Duodenal mucosa (tissue), 2 donors: ENCODE data around the gene FARP1.

ENCODE experiments used
- H3K27ac ChIP-seq: one replicate; pipeline ENCODE4 v1.7.0; 2013; ENCODE audit warnings: low read depth, low read length
- H3K27me3 ChIP-seq, 2 donors: one replicate each; pipeline ENCODE4 v1.7.0; 2013; ENCODE audit warnings: low read length in 2 of 2, control low read depth in 1 of 2; ENCODE audit not compliant: insufficient read depth in 2 of 2, control insufficient read depth in 1 of 2
- H3K36me3 ChIP-seq, 2 donors: one replicate each; pipeline ENCODE4 v1.7.0; 2013; ENCODE audit warnings: low read length in 2 of 2, control low read depth in 1 of 2; ENCODE audit not compliant: insufficient read depth in 2 of 2, control insufficient read depth in 1 of 2
- H3K4me1 ChIP-seq, 2 donors: one replicate each; pipeline ENCODE4 v1.7.0; 2013; ENCODE audit warnings: low read length in 2 of 2, control low read depth in 1 of 2; ENCODE audit not compliant: insufficient read depth in 2 of 2, control insufficient read depth in 1 of 2
- H3K4me3 ChIP-seq, 2 donors: one replicate each; pipeline ENCODE4 v1.7.0; 2013; ENCODE audit warnings: low read length in 2 of 2, low read depth in 1 of 2
- H3K9ac ChIP-seq, 2 donors: one replicate each; pipeline ENCODE4 v1.7.0; 2013; ENCODE audit warnings: low read length in 2 of 2, low read depth in 1 of 2
- H3K9me3 ChIP-seq, 2 donors: one replicate each; pipeline ENCODE4 v1.7.0; 2013; ENCODE audit warnings: low read length in 2 of 2, control low read depth in 1 of 2; ENCODE audit not compliant: control insufficient read depth in 1 of 2

FARP1 gene

GRCh38 chr13:98311200-98311548 is 168.3 kb downstream of the FARP1 start:
- Histone ChIP-seq H3K36me3 (no peaks in the 10 kb centered on the region), H3K9ac (peak overlapping the region in 1 of 2 donors; percentile 12), H3K27ac (peak overlapping the region; percentile 64), H3K9me3 (no peaks in the 10 kb centered on the region), H3K4me3 (peak overlapping the region; percentile 10 to 13), H3K4me1 (peaks cover 30 to 37% of the 10 kb centered on the region in 2 donors), H3K27me3 (no peaks in the 10 kb centered on the region)

DNA sequence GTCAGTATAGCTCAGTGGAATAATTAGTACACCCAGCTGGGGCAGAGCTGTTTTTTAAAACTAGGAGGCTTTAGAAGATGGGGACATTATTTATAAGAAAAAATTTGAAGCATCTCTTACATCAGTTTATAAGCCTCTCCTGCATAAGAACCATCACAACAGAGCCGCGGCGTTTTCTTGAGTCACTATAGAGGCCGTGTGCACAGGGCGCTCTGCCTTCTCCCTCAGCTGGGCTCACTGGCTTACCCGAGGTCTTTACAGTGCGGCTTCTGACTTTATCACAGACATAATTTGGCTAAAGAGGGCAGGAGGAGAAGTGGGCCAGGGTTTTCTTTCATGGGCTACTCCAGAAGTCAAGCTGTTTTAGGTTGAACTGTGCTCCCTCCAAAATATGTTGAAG is 169.7 kb downstream of the FARP1 start:
- no peaks in the 10 kb centered on the region for H3K9me3 ChIP-seq
- H3K27ac ChIP-seq: no peak overlapping the region
- H3K4me3 ChIP-seq: no peak overlapping the region
- H3K4me1 ChIP-seq: peaks cover 30 to 37% of the 10 kb centered on the region in 2 donors
- no peak overlapping the region for H3K9ac ChIP-seq
- no peaks in the 10 kb centered on the region for H3K27me3 ChIP-seq
- H3K36me3 ChIP-seq: no peaks in the 10 kb centered on the region

DNA sequence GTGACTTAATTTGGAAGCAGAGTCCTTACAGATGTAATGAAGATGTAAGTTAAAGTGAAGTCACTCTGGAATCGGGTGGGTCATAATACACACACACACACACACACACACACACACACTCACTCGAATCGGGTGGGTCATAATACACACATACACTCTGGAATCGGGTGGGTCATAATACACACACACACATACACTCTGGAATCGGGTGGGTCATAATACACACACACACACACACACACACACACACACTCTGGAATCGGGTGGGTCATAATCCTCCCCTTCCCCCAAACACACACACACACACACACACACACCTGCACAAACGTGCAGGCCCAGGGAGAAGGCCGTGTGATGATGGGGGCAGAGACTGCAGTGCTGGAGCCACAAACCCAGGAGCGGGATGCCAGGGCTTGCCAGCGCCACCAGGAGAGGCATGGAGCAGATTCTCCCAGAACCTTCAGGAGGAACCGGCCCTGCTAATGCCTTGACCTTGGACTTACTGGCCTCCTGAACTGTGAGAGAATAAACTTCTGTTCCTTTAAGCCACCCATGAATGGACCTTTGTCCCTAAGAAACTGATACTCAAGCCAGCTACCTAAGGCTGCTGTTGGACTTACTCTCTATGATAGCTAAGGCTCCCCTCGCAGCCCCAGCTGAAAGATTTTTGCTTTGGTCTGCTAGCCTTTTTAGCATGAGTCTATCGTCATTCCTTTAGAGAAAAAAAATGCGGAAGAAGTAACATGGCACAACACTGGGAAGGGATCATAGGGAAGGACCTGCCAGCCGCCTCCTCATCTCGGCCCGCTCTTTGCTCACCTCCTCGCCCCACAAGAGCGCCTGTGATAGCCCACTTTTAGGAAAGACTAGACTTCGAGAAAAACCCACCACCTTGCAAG is 170.4 kb downstream of the FARP1 start:
- Histone ChIP-seq H3K9ac (peak overlapping the region; percentile 5 to 26), H3K27ac (peak overlapping the region; percentile 8), H3K4me3 (peak overlapping the region; percentile 68 to 71), H3K36me3 (no peaks in the 10 kb centered on the region), H3K27me3 (no peaks in the 10 kb centered on the region), H3K9me3 (no peaks in the 10 kb centered on the region), H3K4me1 (peaks cover 30 to 33% of the 10 kb centered on the region in 2 donors)

DNA sequence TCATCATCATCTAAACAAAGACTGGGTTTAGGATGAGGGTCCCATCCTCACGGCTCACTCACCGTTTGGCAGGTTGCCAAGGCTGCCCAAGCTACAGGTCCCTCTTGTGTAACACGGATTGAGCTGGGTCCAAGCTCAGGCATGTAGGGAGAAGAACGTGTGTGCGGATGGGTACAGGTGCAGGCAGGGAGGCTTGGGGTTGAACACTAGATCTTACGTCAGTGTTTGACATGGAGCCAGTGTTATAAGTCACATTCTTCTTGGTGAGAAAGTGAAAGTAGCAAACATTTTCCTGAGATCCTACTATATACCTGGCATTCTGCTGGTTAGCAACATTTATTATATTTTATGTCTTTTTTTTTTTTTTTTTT is 171.0 kb downstream of the FARP1 start:
- H3K27ac ChIP-seq: peak overlapping the region; percentile 8
- peak overlapping the region; percentile 68 to 71 for H3K4me3 ChIP-seq
- peaks cover 29 to 30% of the 10 kb centered on the region in 2 donors for H3K4me1 ChIP-seq
- no peaks in the 10 kb centered on the region for H3K27me3 ChIP-seq
- no peaks in the 10 kb centered on the region for H3K36me3 ChIP-seq
- peak overlapping the region; percentile 5 to 26 for H3K9ac ChIP-seq
- H3K9me3 ChIP-seq: no peaks in the 10 kb centered on the region

GRCh38 chr13:98315466-98315865 is 172.6 kb downstream of the FARP1 start:
- no peak overlapping the region for H3K27ac ChIP-seq
- no peak overlapping the region for H3K9ac ChIP-seq
- H3K4me3 ChIP-seq: no peak overlapping the region
- H3K4me1 ChIP-seq: peaks cover 29 to 30% of the 10 kb centered on the region in 2 donors
- no peaks in the 10 kb centered on the region for H3K36me3 ChIP-seq
- H3K27me3 ChIP-seq: no peaks in the 10 kb centered on the region
- H3K9me3 ChIP-seq: no peaks in the 10 kb centered on the region

- no peak overlapping the region for H3K9ac ChIP-seq
- no peaks in the 10 kb centered on the region for H3K36me3 ChIP-seq
- no peak overlapping the region for H3K27ac ChIP-seq
- H3K4me3 ChIP-seq: no peak overlapping the region
- H3K27me3 ChIP-seq: no peaks in the 10 kb centered on the region
- H3K4me1 ChIP-seq: peaks cover 25 to 26% of the 10 kb centered on the region in 2 donors
- no peaks in the 10 kb centered on the region for H3K9me3 ChIP-seq
Observed at GRCh38 chr13:98315902-98316301, 173.0 kb downstream of the FARP1 start.

DNA sequence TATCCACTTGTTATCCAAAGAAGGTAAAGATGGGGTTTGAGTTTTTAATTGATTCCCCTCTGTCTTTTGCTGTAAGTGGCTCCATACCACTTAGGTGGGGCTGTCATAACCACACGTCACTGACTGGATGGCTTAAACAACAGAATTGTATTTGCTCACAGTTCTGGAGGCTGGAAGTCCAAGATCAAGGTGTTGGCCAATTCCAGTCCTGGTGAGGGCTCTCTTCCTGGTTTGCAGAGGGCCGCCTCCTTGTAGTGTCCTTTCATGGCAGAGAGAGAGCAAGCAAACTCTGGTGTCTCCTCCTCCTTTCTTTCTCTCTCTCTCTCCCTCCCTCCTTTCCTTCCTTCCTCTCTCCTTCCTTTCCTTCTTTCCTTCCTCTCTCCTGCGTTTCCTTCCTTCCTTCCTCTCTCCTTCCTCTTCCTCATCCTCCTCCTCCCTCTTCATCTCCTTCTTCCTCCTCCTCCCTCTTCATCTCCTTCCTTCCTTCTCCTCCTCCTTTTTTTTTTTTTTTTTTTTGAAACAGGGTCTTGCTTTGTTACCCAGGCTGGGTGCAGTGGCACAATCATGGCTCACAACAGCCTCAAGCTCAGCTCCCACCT is 174.8 kb downstream of the FARP1 start:
- H3K4me1 ChIP-seq: peaks cover 13 to 14% of the 10 kb centered on the region in 2 donors
- H3K36me3 ChIP-seq: no peaks in the 10 kb centered on the region
- H3K27ac ChIP-seq: no peak overlapping the region
- no peak overlapping the region for H3K9ac ChIP-seq
- no peak overlapping the region for H3K4me3 ChIP-seq
- no peaks in the 10 kb centered on the region for H3K27me3 ChIP-seq
- no peaks in the 10 kb centered on the region for H3K9me3 ChIP-seq

DNA sequence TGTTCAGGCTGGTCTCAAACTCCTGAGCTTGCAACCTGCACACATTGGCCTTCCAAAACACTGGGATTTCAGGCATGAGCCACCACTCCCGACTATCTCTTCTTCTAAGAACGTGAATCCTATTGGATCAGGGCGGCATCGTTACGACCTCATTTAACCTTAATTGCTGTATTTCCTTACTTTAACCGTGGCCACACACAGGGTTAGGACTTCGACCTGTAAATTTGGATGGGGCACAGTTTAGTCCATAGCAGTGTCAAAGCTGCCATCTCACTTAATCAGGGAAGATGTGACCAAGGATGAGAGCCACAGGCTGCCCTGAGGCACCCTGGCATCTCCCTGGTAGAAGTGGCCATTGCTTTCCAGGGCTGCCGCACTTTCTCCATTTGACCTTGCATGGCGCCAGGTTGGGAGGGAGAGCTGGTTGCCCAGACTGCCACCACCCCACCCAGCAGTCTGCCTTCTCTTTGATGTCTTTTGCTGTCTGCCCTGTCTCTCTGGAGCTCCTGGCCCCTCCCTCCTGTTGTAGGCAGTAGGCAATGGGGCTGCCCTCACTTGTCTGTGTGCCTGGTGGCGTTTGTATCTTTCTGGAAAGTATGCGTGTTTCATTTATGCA is 175.5 kb downstream of the FARP1 start:
- Histone ChIP-seq H3K27ac (no peak overlapping the region), H3K27me3 (no peaks in the 10 kb centered on the region), H3K9me3 (no peaks in the 10 kb centered on the region), H3K36me3 (no peaks in the 10 kb centered on the region), H3K4me1 (peaks cover 6 to 7% of the 10 kb centered on the region in 2 donors), H3K9ac (no peak overlapping the region), H3K4me3 (no peak overlapping the region)

DNA sequence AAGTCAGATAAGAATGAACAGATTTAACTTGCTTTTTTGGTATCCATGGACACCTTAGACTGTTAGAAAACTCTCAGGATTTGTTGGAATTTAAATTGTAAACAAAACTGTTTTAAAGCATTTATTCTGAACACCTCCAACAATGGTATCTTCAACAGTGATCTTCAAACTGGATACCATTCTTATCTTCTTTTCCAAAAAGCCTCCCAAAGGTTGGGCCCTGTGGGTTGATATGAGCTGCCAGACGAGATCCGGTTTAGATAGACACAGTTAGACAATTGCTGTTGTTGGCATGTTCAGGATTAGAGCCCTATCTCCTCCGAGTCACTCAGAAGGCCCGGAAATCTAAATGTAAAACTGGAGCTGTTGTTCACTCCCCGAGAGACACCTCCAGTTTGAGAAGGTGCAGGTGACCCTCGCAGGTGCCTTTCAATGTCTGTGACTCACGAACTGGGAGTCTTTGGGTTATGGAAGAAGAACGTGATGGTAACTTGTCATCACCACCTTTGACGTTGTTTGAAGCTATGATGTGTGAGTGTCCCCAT is 177.7 kb downstream of the FARP1 start:
- Histone ChIP-seq H3K27ac (no peak overlapping the region), H3K9ac (no peak overlapping the region), H3K27me3 (no peaks in the 10 kb centered on the region), H3K36me3 (no peaks in the 10 kb centered on the region), H3K9me3 (no peaks in the 10 kb centered on the region), H3K4me1 (no peaks in the 10 kb centered on the region), H3K4me3 (no peak overlapping the region)

GRCh38 chr13:98321395-98321794 is 178.5 kb downstream of the FARP1 start:
- Histone ChIP-seq H3K9ac (no peak overlapping the region), H3K27ac (no peak overlapping the region), H3K4me3 (no peak overlapping the region), H3K9me3 (no peaks in the 10 kb centered on the region), H3K4me1 (no peaks in the 10 kb centered on the region), H3K27me3 (no peaks in the 10 kb centered on the region), H3K36me3 (no peaks in the 10 kb centered on the region)
